ENCODE results near the gene HCRTR1.

GRCh38 chr1:31637915-31638673 lies 20.6 kb downstream of the HCRTR1 start:
- TF ChIP-seq CTCF (IDR thresholded peaks at IDR 0.05) (no peak), POLR2A (IDR thresholded peaks at IDR 0.05) (no peak)

Data from right lobe of liver (tissue), 4 donors.